Left colon (tissue), 2 donors: ENCODE results near the gene AGMAT. TPM values are rescaled to one million over a fixed set of nuclear protein-coding genes. Genes with fewer than 3 reads are reported as not detected.

Experiments
- ATAC-seq: fragments of 200-7000 bp; cut with Tn5 transposase; one replicate; pipeline ENCODE4 v1.9.1; 2020; ENCODE audit warnings: mild to moderate bottlenecking, moderate library complexity
- DNase-seq, 2 donors: peaks; one replicate each; pipeline ENCODE4 v3.0.0-alpha.2; 2020
- intact Hi-C, 2 donors: fragments of 100-400 bp; cut with DNase I in 1 of 2; cut with micrococcal nuclease in 1 of 2; formaldehyde crosslinking; loops; one replicate each; pipeline versions ENCODE4 v1.11.2 to v1.14.0; 2022; cut with DNase I, micrococcal nuclease
- long read RNA-seq: library from polyadenylated mRNA; unstranded; transcript quantifications from one replicate; pipeline ENCODE4 v2.0.0, GENCODE V29; 2021
- total RNA-seq, 2 donors: library from RNA; stranded (reverse); fragmentation: NEBNext Ultra II Directional; extraction: Animal tissue kit (Norgen Biotek cat#: 25700); gene quantifications; one replicate each; pipeline ENCODE4 v1.2.1, GENCODE V29; 2021
- donor health status: DM: no; HTN: no; CAD: no.
- donor health status: DM: yes; HTN: yes; CAD: no.

Gene AGMAT, protein sequence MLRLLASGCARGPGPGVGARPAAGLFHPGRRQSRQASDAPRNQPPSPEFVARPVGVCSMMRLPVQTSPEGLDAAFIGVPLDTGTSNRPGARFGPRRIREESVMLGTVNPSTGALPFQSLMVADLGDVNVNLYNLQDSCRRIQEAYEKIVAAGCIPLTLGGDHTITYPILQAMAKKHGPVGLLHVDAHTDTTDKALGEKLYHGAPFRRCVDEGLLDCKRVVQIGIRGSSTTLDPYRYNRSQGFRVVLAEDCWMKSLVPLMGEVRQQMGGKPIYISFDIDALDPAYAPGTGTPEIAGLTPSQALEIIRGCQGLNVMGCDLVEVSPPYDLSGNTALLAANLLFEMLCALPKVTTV
- total RNA-seq = 10 to 100 TPM; 18.4 to 25.1 TPM
- long read RNA-seq, transcript AGMAT-201 (7 exons, 2,500 nt) = major isoform, 17 of 23 reads
- long read RNA-seq, partial matches to known transcripts = 0 of 23 reads
- long read RNA-seq, other reads (novel, unspliced or antisense) = 6 of 23 reads

DNA sequence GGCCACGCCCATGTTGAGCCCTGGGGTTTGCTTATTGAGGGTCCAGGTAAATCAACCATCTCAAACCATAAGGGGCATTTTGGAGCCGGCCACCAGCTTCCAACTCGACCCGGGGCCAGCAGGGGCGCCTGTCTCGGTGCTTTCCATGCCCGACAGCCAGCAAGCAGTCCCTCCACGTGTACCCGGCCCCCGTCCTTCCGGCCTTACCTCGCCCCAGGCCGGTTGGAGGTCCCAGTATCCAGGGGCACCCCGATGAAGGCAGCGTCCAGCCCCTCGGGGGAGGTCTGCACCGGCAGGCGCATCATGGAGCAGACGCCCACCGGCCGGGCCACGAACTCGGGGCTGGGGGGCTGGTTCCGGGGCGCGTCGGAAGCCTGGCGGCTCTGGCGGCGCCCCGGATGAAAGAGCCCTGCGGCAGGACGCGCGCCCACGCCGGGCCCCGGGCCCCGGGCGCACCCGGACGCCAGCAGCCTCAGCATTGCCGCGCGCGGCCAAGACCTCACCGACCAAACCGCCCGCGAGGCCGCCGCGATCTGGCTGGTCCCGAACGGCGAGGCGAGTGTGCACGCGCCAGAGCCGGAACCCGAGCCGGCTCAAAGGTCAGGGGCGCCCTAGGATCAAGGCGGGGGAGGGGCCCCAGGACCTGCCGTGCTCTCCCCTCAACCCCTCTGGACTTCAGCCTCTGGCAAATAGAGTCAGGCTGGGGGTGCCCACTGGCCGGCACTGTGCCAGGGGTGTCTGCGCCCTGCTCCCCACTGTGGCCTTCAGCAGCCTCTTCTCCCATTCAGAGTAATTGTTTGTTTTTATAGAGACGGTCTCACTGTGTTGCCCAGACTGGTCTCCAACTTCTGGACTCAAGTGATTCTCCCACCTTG lies at the start of gene AGMAT:
AGMAT (minus strand) TSS at position 563 of the 875 bp plus-strand sequence; CDS start at position 479, 84 bp downstream.
- ATAC-seq (peak; percentile 93), DNase-seq (peak; percentile 52 to 72)
- intact Hi-C loops = no loop called here

DNA sequence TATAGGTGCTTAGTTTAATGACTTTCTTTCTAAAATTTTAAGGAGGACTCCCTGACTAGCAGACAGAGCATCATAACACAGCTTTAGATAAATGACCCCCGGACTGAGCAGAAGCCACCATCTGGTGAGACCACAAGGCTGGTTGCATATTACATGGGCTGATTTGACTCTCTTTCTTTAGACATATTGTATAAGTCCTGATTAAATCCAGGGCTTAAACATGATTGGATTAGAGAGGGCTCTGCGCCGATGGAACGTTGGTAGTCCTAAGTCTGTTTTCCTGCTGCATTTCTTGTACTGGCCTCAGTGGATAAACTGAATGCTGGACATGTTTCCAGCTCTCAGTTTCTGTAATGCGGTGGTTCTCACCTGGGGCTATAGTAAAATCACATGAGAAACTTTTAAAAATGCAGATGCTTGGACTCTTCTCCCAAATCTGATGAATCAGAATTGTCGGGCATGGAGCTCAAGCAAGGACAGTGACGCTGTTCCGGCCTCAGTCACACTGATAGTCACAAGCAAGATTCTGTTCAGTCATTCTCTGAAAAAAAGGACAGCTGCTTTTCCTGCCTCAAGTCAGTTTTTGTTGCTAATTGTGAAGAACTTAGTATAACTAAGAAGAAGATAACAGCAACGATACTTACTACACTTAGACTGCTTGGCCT lies 49.0 kb upstream of the AGMAT start:
- no peak for ATAC-seq
- intact Hi-C loops = no loop called here

DNA sequence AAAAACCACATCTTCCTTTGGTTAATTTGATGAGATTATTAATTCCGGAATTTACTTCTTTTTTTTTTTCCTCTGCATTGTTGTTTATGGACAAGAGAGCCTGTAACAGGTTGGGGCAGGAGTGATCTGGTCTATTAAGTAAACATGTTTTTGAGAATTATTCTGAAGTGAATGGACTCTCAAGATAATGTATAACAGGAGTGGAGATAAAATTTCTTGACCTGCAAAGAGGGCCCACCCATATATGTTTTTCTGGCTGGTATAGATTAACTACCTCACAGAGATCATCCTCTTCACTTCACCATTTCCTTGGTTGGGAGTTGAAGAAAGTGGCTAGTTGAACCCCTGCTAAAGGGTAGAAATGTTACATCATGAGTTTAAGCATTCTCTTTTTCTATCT lies 43.2 kb upstream of the AGMAT start:
- no peak for DNase-seq

More for the DNA sequence above, 49.0 kb upstream of the AGMAT start:
- DNase-seq = no peak

DNA sequence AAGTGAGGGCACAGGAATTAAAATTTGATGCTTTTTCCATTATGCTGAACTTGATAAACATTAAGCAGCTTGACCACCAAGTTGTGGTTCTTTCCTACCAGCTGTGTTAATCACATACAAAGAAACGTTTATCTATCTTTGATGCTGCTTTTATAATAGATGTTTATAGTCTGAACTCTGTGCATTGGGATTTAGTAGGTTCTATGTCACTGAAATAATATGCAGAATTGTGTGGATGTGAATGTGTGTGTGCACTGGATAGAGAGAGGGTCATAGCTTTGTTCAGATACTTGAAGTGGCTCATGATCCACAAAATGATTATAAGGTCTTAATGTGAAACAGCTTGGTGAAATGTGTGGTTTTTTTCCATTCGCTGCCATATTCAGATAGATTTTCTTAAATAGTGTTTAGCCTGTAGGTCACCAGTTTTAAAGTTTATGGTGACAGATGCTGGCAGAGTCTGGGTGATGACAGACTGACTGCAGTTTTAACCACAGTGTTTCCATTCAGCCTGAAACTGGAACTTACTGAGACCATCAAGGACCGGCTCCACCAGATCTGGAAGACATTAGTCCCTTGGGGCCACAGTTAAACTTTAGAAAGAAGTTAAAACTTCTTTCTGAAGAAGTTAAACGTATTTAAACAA lies 42.6 kb upstream of the AGMAT start:
- no peak for DNase-seq
- intact Hi-C loops = no loop called here
- no peak for ATAC-seq

More for the DNA sequence above, 43.2 kb upstream of the AGMAT start:
- intact Hi-C loops = no loop called here
- ATAC-seq = no peak

DNA sequence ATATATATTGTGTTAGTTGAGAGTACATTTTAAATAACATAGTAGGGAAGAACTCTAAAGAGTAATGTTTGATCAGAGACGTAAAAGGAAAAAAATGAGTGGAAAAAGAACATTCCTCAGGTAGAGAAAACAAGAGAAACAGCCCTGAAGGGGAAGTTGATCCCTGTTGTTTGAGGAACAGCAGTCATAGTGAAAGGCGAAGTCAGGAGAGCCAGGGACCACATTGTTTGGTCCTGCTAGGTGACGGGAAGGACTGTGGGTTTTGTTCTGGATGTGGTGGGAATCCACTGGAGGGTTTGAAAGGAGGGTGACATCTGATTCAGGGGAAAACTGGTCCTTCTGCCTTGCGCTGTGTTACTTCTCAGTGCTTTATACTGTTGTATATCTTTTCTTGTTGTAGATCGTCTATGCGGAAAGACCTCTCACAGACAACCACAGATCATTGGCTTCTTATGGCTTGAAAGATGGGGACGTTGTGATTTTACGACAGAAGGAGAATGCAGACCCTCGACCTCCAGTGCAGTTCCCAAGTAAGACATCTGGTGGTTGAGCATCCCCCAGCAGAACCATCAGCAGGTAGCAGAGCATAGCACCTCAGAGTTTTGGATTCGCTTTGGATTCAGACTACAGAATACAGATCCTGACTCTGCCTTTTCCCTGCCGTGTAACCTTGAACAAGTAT lies 41.6 kb upstream of the AGMAT start:
- no peak for DNase-seq

DNA sequence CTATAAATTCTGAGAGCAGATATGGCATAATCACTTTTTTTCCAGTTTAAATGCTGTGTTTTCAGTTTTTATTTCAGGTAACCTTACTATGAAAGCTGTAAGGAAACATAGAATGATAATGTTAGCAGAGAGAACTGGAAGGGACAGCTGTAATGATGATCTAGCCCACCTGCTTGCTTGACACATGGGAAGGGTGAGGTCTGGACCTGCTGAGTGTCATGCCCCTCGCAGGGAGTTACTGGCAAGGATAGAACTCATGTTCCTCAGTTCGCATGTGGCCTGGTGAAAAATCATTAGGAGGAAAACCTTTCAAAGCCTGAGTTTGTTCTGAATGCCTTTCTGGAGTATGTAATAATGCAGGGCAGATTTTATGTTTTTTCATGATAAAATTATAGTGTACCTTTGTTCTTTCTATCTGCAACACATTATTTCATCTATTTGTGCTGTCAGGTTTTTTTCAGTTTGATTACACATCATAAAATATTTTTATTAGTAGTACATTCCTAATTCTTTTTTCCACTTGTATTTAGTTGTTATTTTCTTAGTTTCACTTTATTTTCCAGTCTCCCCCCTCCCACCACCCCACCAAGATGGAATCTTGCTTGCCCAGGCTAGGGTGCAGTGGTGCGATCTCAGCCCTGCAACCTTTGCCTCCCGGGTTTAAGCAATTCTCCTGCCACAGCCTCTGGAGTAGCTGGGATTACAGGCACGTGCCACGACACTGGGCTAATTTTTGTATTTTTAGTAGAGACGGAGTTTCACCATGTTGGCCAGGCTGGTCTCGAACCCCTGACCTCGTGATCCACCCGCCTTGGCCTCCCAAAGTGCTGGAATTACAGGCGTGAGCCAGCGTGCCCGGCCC lies 40.4 kb upstream of the AGMAT start:
- DNase-seq = no peak
- ATAC-seq = no peak
- intact Hi-C loops = no loop called here

More for the DNA sequence above, 41.6 kb upstream of the AGMAT start:
- ATAC-seq = peak; percentile 38
- intact Hi-C loops = no loop called here

DNA sequence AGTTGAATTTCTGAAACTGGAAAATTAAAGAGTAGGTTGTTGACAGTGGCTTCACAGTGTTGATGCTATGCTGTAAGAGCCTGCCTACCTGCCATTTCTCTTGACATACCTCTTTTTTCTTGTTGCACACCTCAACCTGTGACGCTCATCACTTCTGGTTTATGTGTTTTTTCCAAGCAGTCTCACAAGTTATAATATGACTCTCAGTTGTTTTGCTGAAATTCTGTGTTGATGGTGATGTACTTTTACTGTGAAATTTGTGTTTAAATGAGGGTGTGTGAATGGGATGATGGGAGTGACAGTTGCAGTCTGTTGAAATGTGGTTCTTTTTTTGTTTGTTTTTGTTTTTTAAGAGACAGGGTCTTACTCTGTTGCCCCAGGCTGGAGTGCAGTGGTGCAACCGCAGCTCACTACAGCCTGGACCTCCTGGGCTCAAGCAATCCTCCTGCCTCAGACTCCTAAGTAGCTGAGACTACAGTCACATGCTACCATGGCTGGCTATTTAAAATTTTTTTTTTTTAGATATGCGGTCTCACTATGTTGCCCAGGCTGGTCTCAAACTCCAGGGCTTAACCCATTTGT lies 39.4 kb upstream of the AGMAT start:
- intact Hi-C loops = no loop called here
- ATAC-seq (no peak), DNase-seq (no peak)

DNA sequence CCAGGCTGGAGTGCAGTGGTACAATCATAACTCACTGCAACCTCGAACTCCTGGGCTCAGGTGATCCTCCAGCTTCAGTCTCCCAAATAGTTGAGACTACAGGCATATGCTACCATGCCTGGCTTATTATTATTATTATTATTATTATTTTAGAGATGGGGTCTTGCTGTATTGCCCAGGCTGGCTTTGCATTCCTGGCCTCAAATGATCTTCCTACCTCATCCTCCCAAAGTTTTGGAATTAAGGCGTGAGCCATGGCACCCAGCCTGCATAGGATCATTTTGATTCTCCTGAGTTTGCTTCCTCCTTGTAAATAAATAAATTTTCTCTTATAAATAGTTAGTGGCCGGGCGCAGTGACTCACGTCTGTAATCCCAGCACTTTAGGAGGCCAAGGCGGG lies 38.6 kb upstream of the AGMAT start:
- intact Hi-C loops = no loop called here
- no peak for ATAC-seq
- no peak for DNase-seq

DNA sequence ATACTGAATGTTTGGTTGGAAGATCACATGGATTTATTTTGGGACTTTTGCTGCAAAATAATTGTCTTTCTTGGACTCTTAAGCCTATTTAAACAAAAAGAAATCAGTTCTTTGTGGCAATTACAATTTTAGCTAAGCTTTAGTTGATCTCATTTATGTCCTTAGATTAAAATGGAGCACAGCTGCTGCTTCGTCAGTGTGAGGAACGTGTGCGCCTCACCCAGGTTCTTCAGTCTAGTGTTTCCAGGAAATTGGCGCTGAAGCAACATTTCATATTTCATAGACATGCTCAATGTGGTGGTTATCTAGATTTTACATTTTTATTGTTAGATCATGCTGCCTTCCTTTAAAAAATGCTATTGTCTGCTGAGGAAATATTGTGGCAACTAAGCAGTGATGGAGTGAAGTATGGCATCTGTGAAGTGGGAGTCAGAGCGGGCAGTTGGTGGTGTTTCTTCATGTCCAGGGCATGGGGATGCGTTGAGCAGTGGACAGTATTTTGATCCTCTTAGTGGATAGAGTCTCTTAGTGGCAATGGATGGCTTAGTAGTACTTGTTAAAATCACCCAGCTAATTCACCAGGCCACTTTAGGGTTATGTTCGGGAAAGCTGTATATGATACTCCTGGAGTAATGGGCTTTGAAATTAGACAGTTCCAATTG lies 38.0 kb upstream of the AGMAT start:
- ATAC-seq = no peak
- no peak for DNase-seq
- intact Hi-C loops = no loop called here

DNA sequence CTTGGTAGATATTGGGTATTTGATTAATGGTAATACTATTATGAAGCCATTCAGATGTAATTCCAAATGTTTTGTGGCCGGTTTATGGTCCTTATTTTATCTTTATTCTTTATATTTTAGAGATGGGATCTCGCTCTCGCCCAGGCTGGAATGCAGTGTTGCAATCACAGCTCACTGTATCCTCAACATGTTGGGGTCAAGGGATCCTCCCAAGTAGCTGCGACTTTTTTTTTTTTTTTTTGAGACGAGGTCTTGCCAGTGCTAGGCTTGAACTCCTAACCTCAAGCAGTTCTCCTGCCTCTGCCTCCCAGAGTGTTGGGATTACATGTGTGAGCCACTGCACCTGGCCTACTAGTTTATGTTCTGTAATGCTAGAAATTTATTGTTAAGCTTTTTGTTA lies 37.1 kb upstream of the AGMAT start:
- ATAC-seq = no peak
- DNase-seq = no peak
- intact Hi-C loops = no loop called here

DNA sequence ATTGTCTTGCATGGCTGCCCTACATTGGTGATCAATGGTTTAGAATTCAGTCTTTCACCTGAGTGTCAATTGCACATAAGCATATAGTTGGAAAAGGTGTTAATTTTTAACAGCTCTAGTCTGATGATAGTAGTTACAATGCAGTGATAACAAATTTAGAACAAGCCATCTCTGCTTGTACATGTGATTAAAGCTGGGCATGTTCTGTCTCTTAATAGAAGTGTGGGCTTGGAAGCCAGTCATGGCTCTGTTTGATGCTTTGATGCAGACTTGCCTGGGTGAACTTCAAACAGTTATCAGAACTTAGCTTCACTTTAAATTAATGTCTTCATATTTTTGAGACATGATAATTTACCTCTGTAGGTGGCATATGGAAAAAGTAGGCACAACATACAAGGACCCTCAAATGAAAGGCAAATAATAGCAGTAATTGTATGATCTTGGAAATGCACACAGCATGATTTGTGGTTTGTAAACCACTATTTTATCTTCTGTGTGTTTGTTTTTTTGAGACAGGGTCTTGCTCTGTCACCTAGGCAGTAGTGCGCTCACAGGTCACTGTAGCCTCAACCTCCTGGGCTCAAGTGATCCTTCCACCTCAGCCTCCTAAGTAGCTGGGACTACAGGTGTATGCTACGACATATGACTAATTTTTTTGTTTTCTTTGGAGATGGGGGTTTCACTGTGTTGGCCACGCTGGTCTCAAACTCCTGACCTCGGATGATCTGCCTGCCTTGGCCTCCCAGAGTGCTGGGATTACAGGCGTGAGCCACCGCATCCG lies 36.2 kb upstream of the AGMAT start:
- DNase-seq (no peak), ATAC-seq (no peak)
- intact Hi-C loops = no loop called here

DNA sequence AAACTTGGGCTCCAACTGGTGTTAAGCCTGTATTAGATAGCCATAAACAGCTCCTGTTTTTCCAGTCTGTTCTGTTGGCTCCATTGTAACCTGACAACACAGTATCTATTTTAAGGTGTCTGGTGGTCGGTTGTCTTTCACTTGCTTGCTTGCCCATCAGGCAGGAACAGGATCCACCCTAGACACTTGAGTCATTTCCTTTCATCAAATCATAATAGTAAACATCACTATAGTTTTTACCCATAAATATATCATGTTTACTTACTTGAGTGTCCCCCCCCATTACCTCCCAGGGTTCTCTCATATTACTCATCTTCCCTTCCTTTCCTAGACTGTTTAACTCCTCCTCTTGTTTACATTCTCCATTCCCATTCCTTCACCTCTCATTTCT lies 35.3 kb upstream of the AGMAT start:
- ATAC-seq (no peak), DNase-seq (no peak)
- intact Hi-C loops = no loop called here

DNA sequence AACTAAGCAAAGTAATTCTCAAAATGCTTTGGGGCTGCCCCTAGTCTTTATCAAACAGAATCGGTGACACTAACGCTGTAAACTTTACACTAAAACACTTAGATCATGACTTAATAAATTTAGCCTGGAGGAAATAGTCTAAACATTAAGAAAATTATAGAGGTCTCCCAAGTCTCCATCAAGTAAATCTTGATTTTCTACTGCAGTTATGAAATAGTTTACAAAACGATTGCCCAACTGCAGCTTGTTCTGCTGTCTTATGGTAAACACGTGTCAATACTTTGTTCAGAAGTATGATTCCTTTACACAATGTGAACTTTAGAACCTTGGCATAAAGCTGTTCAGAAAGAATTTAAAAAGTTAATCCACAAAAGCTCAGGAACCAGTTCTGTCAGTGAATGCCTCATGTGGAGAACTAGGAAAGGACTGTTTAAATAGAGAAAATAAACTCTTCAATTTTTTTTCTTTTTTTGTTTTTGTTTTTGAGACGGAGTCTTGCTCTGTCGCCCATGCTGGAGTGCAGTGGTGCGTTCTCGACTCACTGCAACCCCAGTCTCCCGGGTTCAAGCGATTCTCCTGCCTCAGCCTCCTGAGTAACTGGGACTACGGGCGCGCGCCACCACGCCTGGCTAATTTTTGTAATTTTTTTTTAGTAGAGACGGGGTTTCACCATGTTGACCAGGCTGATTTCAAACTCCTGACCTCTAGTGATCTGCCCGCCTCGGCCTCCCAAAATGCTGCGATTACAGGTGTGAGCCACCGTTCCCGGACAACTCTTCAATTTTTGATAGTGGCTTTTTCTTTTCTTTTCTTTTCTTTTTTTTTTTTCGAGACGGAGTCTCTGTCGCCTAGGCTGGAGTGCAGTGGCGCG lies 34.0 kb upstream of the AGMAT start:
- DNase-seq = no peak
- ATAC-seq = peak; percentile 40
- intact Hi-C loops = no loop called here

DNA sequence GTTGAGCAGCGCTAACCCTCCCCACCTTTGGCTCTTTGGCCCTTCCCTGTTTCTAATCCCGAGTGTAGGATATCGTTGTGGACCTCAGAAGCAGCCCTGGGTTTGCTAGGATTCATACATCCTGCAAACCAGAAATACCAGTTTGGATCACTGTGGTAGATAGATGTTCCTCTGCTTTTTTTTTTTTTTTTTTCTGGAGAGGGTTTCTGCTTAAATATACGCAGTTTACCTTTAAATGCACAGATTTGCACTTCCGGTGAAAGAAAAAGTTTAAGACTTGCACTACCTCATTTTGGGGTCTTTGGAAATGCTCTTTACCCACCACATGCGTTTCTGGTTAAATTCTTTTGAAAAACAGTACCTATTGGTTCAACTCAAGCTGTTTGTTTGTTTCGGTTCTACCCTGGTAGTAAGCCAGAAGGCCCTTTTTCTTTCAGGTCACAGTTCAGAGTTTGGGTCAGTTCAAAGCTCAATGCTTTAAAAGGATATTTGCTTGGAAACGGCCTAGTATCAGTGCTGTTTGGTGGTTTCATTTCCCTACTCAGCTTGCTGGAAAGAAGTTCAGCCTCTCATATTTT lies 33.3 kb upstream of the AGMAT start:
- intact Hi-C loops = no loop called here
- peak; percentile 13 for ATAC-seq
- no peak for DNase-seq
